MM.1S (cell line): ENCODE data around the gene VSX2.

ENCODE experiments used
- CTCF ChIP-seq: fragments of 300-600 bp; sonication (generic); IDR thresholded peaks from 2 replicates; pipeline ENCODE4 v1.5.1; 2016; ENCODE audit warnings: antibody characterized with exemption, low read length, mixed read lengths
- EZH2 ChIP-seq: fragments of 300-600 bp; sonication (generic); optimal IDR thresholded peaks from 2 replicates; pipeline ENCODE3; 2017; ENCODE audit warnings: low read depth, mild to moderate bottlenecking, antibody characterized with exemption, low read length, mixed read lengths
- EZH2phosphoT487 ChIP-seq: fragments of 300-600 bp; sonication (generic); IDR thresholded peaks from 2 replicates; pipeline ENCODE4 v1.6.1; 2018; ENCODE audit warnings: antibody characterized with exemption, low read length

GRCh38 chr14:74211945-74212580 is 27.2 kb upstream of the VSX2 start:
- no peak for TF ChIP-seq CTCF
- no peak for TF ChIP-seq EZH2
- TF ChIP-seq EZH2phosphoT487 = no peak
